Measurements from ENCODE around the gene ZBTB4. TPM values are rescaled to one million over a fixed set of nuclear protein-coding genes. Genes with fewer than 3 reads are reported as not detected.

Gene ZBTB4
- total RNA-seq, 2 donors from 2014 or later = 44.9 to 49.5 TPM

DNA sequence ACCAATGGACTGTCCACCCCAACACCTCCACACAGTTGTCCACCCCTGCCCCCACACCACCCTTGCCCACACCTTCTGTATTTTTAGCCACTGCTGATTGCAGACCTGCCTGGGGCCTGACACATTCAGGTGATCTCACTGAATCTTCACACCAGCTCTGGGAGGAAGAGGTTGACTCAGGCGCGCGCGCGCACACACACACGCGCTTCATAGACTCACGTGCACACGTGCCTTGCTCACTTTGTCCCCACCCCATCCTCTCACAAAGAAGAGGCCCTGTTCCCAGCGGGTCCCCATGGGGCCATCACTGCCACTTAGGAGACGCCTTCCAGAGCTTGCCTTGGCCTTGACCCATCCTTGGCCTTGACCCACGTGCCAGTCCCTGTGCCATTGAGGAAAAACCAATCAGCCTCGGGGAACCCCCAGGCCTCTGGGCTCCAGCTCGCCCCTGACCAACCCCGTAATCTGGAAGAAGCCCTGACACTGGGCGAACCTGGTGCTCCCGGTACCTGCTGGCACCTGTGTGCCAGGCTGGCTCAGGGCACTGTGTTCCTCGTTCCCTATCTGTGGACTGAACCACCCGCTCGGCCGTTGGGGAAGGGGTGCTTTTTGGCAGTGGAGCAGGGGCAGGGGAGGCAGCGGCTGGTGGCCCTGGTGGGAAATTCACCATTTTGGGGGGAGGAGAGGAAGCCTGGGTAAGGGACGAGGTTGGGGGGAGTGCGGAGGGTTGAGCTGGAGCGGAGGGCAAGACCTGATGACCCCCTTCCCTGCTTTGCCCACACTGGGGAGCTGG lies 68.6 kb downstream of the ZBTB4 start:
- H3K4me3 Mint-ChIP-seq = no peak overlapping the region
- DNase-seq (no peak), ATAC-seq (no peak)
- no peaks in the 10 kb centered on the region for H3K9me3 ChIP-seq (ENCODE audit: control insufficient read depth, low read length, poor library complexity, severe bottlenecking)
- no peaks in the 10 kb centered on the region for H3K27me3 Mint-ChIP-seq
- peaks cover 2% of the 10 kb centered on the region for H3K36me3 Mint-ChIP-seq (ENCODE audit: low read depth)
- H3K4me1 Mint-ChIP-seq = peaks cover 18% of the 10 kb centered on the region
- H3K27ac Mint-ChIP-seq = no peak overlapping the region

GRCh38 chr17:7409716-7410115 lies 69.7 kb downstream of the ZBTB4 start:
- peak overlapping the region; percentile 22 for H3K27ac Mint-ChIP-seq
- H3K9me3 ChIP-seq (ENCODE audit: control insufficient read depth, low read length, poor library complexity, severe bottlenecking) = no peaks in the 10 kb centered on the region
- H3K36me3 Mint-ChIP-seq (ENCODE audit: low read depth) = peaks cover 2% of the 10 kb centered on the region
- peak overlapping the region; percentile 67 for H3K4me3 Mint-ChIP-seq
- DNase-seq = no peak
- H3K27me3 Mint-ChIP-seq = no peaks in the 10 kb centered on the region
- peaks cover 24% of the 10 kb centered on the region for H3K4me1 Mint-ChIP-seq
- no peak for ATAC-seq

Other genes with a start within 250 kb of the ZBTB4 start
- 10 to 100 TPM; 37.0 to 46.9 TPM for gene DVL2, start 245.1 kb downstream of the ZBTB4 start, total RNA-seq
- 10 to 100 TPM; 19.2 to 23.2 TPM for gene PHF23, start 240.2 kb downstream of the ZBTB4 start, total RNA-seq
- 100 to 1,000 TPM; 212 to 247 TPM for gene GABARAP, start 237.2 kb downstream of the ZBTB4 start, total RNA-seq
- 100 to 1,000 TPM; 112 to 115 TPM for gene CTDNEP1, start 227.9 kb downstream of the ZBTB4 start, total RNA-seq
- 10 to 100 TPM; 43.0 to 51.0 TPM for gene ELP5, start 227.4 kb downstream of the ZBTB4 start, total RNA-seq
- 1 to 10 TPM in 1 of 2 donors, under 1 TPM in 1; 0.78 to 1.2 TPM for gene CLDN7, start 217.2 kb downstream of the ZBTB4 start, total RNA-seq
- gene SLC2A4, start 197.9 kb downstream of the ZBTB4 start, total RNA-seq = not detected
- gene YBX2, start 185.0 kb downstream of the ZBTB4 start, total RNA-seq = not detected
- gene EIF5A, start 172.0 kb downstream of the ZBTB4 start, total RNA-seq = 100 to 1,000 TPM; 496 to 601 TPM
- 100 to 1,000 TPM in 1 of 2 donors, 10 to 100 TPM in 1; 96.5 to 104 TPM for gene GPS2, start 164.3 kb downstream of the ZBTB4 start, total RNA-seq
- gene NEURL4, start 150.3 kb downstream of the ZBTB4 start, total RNA-seq = 10 to 100 TPM; 29.9 to 43.8 TPM
- 100 to 1,000 TPM; 641 to 702 TPM for gene ACAP1, start 143.1 kb downstream of the ZBTB4 start, total RNA-seq
- 1 to 10 TPM; 1.6 to 2.7 TPM for gene KCTD11, start 127.5 kb downstream of the ZBTB4 start, total RNA-seq
- gene TMEM95, start 124.5 kb downstream of the ZBTB4 start, total RNA-seq = not detected
- gene TNK1, start 98.5 kb downstream of the ZBTB4 start, total RNA-seq = 1 to 10 TPM; 4.8 to 5.9 TPM
- 100 to 1,000 TPM; 120 to 126 TPM for gene PLSCR3, start 85.1 kb downstream of the ZBTB4 start, total RNA-seq
- 10 to 100 TPM; 27.3 to 31.7 TPM for gene TMEM256, start 75.5 kb downstream of the ZBTB4 start, total RNA-seq
- gene NLGN2, start 71.8 kb downstream of the ZBTB4 start, total RNA-seq = 1 to 10 TPM; 5.1 to 6.5 TPM
- gene SPEM1, start 59.3 kb downstream of the ZBTB4 start, total RNA-seq = not detected
- not detected for gene SPEM2, start 54.0 kb downstream of the ZBTB4 start, total RNA-seq
- gene SPEM3, start 50.8 kb downstream of the ZBTB4 start, total RNA-seq = not detected
- 10 to 100 TPM; 12.6 to 13.2 TPM for gene TMEM102, start 44.2 kb downstream of the ZBTB4 start, total RNA-seq
- 1 to 10 TPM; 2.0 to 2.6 TPM for gene FGF11, start 40.1 kb downstream of the ZBTB4 start, total RNA-seq
- 1 to 10 TPM; 7.0 to 7.2 TPM for gene CHRNB1, start 34.6 kb downstream of the ZBTB4 start, total RNA-seq
- gene SLC35G6, start 1.8 kb upstream of the ZBTB4 start, total RNA-seq = not detected
- 100 to 1,000 TPM; 553 to 572 TPM for gene POLR2A, start 4.7 kb upstream of the ZBTB4 start, total RNA-seq
- 10 to 100 TPM; 41.7 to 49.2 TPM for gene TNFSF12, start 69.4 kb upstream of the ZBTB4 start, total RNA-seq
- gene TNFSF13, start 79.1 kb upstream of the ZBTB4 start, total RNA-seq = 1 to 10 TPM; 2.9 to 3.1 TPM
- 10 to 100 TPM; 33.4 to 37.0 TPM for gene SENP3, start 82.3 kb upstream of the ZBTB4 start, total RNA-seq
- gene CD68, start 100.0 kb upstream of the ZBTB4 start, total RNA-seq = 1 to 10 TPM; 3.9 to 8.1 TPM
- 10 to 100 TPM; 28.9 to 32.7 TPM for gene MPDU1, start 104.2 kb upstream of the ZBTB4 start, total RNA-seq
- gene SOX15, start 110.5 kb upstream of the ZBTB4 start, total RNA-seq = not detected
- 10 to 100 TPM; 22.3 to 23.4 TPM for gene FXR2, start 135.3 kb upstream of the ZBTB4 start, total RNA-seq
- gene SAT2, start 148.2 kb upstream of the ZBTB4 start, total RNA-seq = 10 to 100 TPM; 39.1 to 42.9 TPM
- gene SHBG, start 150.5 kb upstream of the ZBTB4 start, total RNA-seq = under 1 TPM in 1 of 2 donors, not detected in 1; 0.40 TPM
- under 1 TPM in 1 of 2 donors, not detected in 1; 0.15 TPM for gene ATP1B2, start 171.3 kb upstream of the ZBTB4 start, total RNA-seq
- 10 to 100 TPM; 61.2 to 66.2 TPM for gene TP53, start 207.9 kb upstream of the ZBTB4 start, total RNA-seq
- 1 to 10 TPM; 6.6 TPM for gene WRAP53, start 208.8 kb upstream of the ZBTB4 start, total RNA-seq
- not detected for gene EFNB3, start 225.6 kb upstream of the ZBTB4 start, total RNA-seq
- gene DNAH2, start 238.1 kb upstream of the ZBTB4 start, total RNA-seq = under 1 TPM in 1 of 2 donors, not detected in 1; 0.31 TPM